OCI-LY7 (cell line): Measurements from ENCODE around the gene METAP1D.
"Not testable (repeated sequence)": the region's sequence is repeated elsewhere in the genome, so short reads cannot be mapped to it uniquely, and the experiment has no call there.

Experiments
- CTCF ChIP-seq: fragments of 200-600 bp; sonication (generic); conservative IDR thresholded peaks from 2 replicates; pipeline ENCODE4 v1.5.1; 2014; ENCODE audit warnings: mild to moderate bottlenecking, antibody characterized with exemption, low read length, moderate library complexity, mixed read lengths
- EZH2phosphoT487 ChIP-seq: fragments of 200-600 bp; sonication (generic); IDR thresholded peaks from 2 replicates; pipeline ENCODE4 v1.6.1; 2018; ENCODE audit warnings: low read depth, borderline replicate concordance, mild to moderate bottlenecking, mixed run types, antibody characterized with exemption, low read length, moderate library complexity, mixed read lengths

- not testable (repeated sequence) for TF ChIP-seq CTCF, EZH2phosphoT487
These were observed 114.4 kb downstream of the METAP1D start for GRCh38 chr2:172114176-172114575.
